ENCODE results near the gene HIVEP3. TPM values are rescaled to one million over a fixed set of nuclear protein-coding genes. Genes with fewer than 3 reads are reported as not detected.

The HIVEP3 gene
- total RNA-seq, 1 donor from 2014 or later = 8.9 TPM

DNA sequence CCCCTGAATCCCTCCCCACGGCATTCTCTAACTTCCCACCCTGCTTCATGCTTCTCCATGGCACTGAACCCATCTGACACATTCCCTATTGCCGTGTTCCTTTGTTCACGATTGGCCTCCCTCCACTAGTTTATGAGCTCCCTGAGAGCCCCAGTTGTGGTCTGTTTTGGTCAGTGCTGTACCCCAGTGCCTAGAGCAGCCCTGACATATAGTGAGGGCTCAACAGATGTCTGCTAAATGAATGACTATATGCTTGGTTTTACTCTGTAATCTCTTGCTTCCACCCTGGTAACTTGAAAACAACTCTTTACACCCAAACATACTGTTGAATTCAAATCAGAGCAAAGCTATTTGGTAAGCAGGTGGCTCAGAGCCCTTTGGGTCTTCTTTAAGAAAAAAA is 263.1 kb downstream of the HIVEP3 start:
- Histone ChIP-seq H3K27me3 (ENCODE audit: insufficient read depth, low read length) (no peaks in the 10 kb centered on the region), H3K79me2 (ENCODE audit: insufficient read depth, low read length) (peaks cover 91% of the 10 kb centered on the region), H3K9me3 (ENCODE audit: insufficient read depth, low read depth, low read length) (no peaks in the 10 kb centered on the region), H2AFZ (ENCODE audit: low read depth, low read length) (no peak overlapping the region), H3K9ac (ENCODE audit: low read length) (no peak overlapping the region), H3K4me2 (ENCODE audit: low read length) (no peak overlapping the region), H4K20me1 (ENCODE audit: insufficient read depth, low read length) (peaks cover 62% of the 10 kb centered on the region), H3K27ac (ENCODE audit: low read depth, low read length) (no peak overlapping the region), H3K4me3 (ENCODE audit: insufficient read depth, low read depth, low read length) (no peak overlapping the region), H3K4me1 (ENCODE audit: insufficient read depth, low read length) (no peaks in the 10 kb centered on the region), H3K36me3 (ENCODE audit: insufficient read depth, low read length) (no peaks in the 10 kb centered on the region)
- Mint-ChIP-seq H3K4me1 (ENCODE audit: low read depth, unreplicated experiment) (peaks cover 10% of the 10 kb centered on the region), H3K27ac (ENCODE audit: unreplicated experiment) (no peak overlapping the region), H3K36me3 (ENCODE audit: low read depth, unreplicated experiment) (no peaks in the 10 kb centered on the region), H3K4me3 (ENCODE audit: unreplicated experiment) (no peak overlapping the region), H3K9me3 (ENCODE audit: unreplicated experiment) (no peaks in the 10 kb centered on the region), H3K27me3 (ENCODE audit: low read depth, unreplicated experiment) (peaks cover 15% of the 10 kb centered on the region)
- no peak for FAIRE-seq
- no peak for TF ChIP-seq EZH2 (IDR thresholded peaks at IDR 0.05; ENCODE audit: insufficient read depth, low read length)
- TF ChIP-seq, protein P1, sequence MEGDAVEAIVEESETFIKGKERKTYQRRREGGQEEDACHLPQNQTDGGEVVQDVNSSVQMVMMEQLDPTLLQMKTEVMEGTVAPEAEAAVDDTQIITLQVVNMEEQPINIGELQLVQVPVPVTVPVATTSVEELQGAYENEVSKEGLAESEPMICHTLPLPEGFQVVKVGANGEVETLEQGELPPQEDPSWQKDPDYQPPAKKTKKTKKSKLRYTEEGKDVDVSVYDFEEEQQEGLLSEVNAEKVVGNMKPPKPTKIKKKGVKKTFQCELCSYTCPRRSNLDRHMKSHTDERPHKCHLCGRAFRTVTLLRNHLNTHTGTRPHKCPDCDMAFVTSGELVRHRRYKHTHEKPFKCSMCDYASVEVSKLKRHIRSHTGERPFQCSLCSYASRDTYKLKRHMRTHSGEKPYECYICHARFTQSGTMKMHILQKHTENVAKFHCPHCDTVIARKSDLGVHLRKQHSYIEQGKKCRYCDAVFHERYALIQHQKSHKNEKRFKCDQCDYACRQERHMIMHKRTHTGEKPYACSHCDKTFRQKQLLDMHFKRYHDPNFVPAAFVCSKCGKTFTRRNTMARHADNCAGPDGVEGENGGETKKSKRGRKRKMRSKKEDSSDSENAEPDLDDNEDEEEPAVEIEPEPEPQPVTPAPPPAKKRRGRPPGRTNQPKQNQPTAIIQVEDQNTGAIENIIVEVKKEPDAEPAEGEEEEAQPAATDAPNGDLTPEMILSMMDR (IDR thresholded peaks at IDR 0.05; ENCODE audit: insufficient read depth, low read depth, low read length) = no peak
- DNase-seq (ENCODE audit: low read depth) = no peak

DNA sequence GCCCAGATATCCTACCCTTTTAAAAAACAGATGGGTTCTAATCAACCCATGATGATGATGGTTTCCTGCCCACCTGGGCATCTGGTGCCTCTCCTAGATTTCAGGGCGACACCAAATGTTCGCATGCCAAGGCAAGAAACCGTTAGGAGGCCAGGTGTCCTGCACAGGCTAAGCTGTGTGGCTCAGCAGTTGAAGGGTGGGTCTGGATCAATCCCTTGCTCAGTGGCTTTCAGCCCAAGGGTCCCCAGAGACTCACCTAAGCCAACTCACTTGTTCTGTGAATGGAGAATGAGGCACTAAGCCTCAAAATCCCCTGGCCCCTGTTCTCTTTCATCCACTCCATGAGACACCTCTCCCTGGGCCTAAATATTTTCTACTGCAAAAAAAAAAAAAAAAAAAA is 265.1 kb downstream of the HIVEP3 start:
- no peak overlapping the region for H2AFZ ChIP-seq (ENCODE audit: low read depth, low read length)
- Mint-ChIP-seq H3K4me1 (ENCODE audit: low read depth, unreplicated experiment) (peaks cover 22% of the 10 kb centered on the region), H3K27me3 (ENCODE audit: low read depth, unreplicated experiment) (peaks cover under 1% of the 10 kb centered on the region), H3K4me3 (ENCODE audit: unreplicated experiment) (no peak overlapping the region), H3K9me3 (ENCODE audit: unreplicated experiment) (no peaks in the 10 kb centered on the region), H3K27ac (ENCODE audit: unreplicated experiment) (no peak overlapping the region), H3K36me3 (ENCODE audit: low read depth, unreplicated experiment) (no peaks in the 10 kb centered on the region)
- no peak overlapping the region for H3K9ac ChIP-seq (ENCODE audit: low read length)
- no peaks in the 10 kb centered on the region for H3K36me3 ChIP-seq (ENCODE audit: insufficient read depth, low read length)
- no peaks in the 10 kb centered on the region for H3K27me3 ChIP-seq (ENCODE audit: insufficient read depth, low read length)
- H3K79me2 ChIP-seq (ENCODE audit: insufficient read depth, low read length) = peaks cover 90% of the 10 kb centered on the region
- H3K4me2 ChIP-seq (ENCODE audit: low read length) = no peak overlapping the region
- no peak for DNase-seq (ENCODE audit: low read depth)
- TF ChIP-seq, protein P1 (IDR thresholded peaks at IDR 0.05; ENCODE audit: insufficient read depth, low read depth, low read length) = no peak
- TF ChIP-seq EZH2 (IDR thresholded peaks at IDR 0.05; ENCODE audit: insufficient read depth, low read length) = no peak
- H3K4me1 ChIP-seq (ENCODE audit: insufficient read depth, low read length) = peaks cover 8% of the 10 kb centered on the region
- H4K20me1 ChIP-seq (ENCODE audit: insufficient read depth, low read length) = peaks cover 52% of the 10 kb centered on the region
- no peaks in the 10 kb centered on the region for H3K9me3 ChIP-seq (ENCODE audit: insufficient read depth, low read depth, low read length)
- no peak overlapping the region for H3K27ac ChIP-seq (ENCODE audit: low read depth, low read length)
- no peak overlapping the region for H3K4me3 ChIP-seq (ENCODE audit: insufficient read depth, low read depth, low read length)
- no peak for FAIRE-seq

DNA sequence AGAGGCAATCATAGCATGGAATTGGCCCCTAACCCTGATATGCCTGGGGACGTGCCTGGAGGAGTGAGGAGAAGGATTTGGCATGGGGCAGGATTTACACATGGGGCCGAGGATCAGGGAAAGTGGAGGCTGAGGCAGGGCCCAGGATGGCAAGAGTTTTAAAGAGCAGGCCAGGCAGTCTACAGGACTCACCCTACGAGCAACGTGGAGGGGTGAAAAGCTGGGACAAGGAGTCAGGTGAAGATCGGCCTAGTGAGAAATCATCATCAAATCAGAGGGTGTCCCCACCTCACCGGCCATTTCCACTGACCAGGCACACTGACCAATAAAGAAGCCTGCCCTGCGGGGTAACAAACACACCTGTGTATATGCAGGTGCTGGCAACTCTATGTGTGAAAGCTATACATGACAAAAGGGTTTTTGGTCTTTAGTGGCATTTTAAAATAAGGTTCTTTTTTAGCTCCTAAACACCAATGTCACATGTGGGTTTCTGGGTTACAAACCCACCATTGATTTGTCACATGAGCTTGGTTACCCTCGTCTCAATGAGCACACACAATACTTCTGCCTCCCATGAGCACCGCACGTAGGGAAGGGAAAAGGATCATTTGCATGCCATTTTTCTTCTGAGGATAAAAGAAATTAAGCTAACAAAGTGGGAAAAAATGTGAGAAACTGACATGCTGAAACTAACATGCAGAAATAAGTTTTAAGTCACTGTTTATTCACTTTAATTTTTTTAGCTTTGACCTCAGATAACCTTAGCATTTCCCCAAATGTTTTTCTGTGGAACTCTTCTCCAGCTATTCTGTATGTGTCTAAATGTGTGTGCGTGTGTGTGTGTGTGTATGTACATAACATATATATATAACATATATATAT is 266.1 kb downstream of the HIVEP3 start:
- Histone ChIP-seq H3K4me3 (ENCODE audit: insufficient read depth, low read depth, low read length) (no peak overlapping the region), H3K36me3 (ENCODE audit: insufficient read depth, low read length) (no peaks in the 10 kb centered on the region), H3K9ac (ENCODE audit: low read length) (no peak overlapping the region), H3K79me2 (ENCODE audit: insufficient read depth, low read length) (peaks cover 90% of the 10 kb centered on the region), H3K4me2 (ENCODE audit: low read length) (no peak overlapping the region), H4K20me1 (ENCODE audit: insufficient read depth, low read length) (peaks cover 51% of the 10 kb centered on the region), H3K9me3 (ENCODE audit: insufficient read depth, low read depth, low read length) (no peaks in the 10 kb centered on the region), H3K27ac (ENCODE audit: low read depth, low read length) (no peak overlapping the region), H2AFZ (ENCODE audit: low read depth, low read length) (no peak overlapping the region), H3K4me1 (ENCODE audit: insufficient read depth, low read length) (peaks cover 8% of the 10 kb centered on the region), H3K27me3 (ENCODE audit: insufficient read depth, low read length) (no peaks in the 10 kb centered on the region)
- H3K27ac Mint-ChIP-seq (ENCODE audit: unreplicated experiment) = no peak overlapping the region
- H3K27me3 Mint-ChIP-seq (ENCODE audit: low read depth, unreplicated experiment) = no peaks in the 10 kb centered on the region
- H3K36me3 Mint-ChIP-seq (ENCODE audit: low read depth, unreplicated experiment) = peaks cover 3% of the 10 kb centered on the region
- FAIRE-seq (no peak), DNase-seq (ENCODE audit: low read depth) (no peak)
- H3K4me1 Mint-ChIP-seq (ENCODE audit: low read depth, unreplicated experiment) = peaks cover 19% of the 10 kb centered on the region
- H3K4me3 Mint-ChIP-seq (ENCODE audit: unreplicated experiment) = no peak overlapping the region
- H3K9me3 Mint-ChIP-seq (ENCODE audit: unreplicated experiment) = no peaks in the 10 kb centered on the region
- TF ChIP-seq EZH2 (IDR thresholded peaks at IDR 0.05; ENCODE audit: insufficient read depth, low read length) = no peak
- TF ChIP-seq, protein P1 (IDR thresholded peaks at IDR 0.05; ENCODE audit: insufficient read depth, low read depth, low read length) = no peak

All from astrocyte (in vitro differentiated cells and primary cell).